ENCODE data around the gene SORCS3.

SORCS3 gene

GRCh38 chr10:104850023-104850422 lies 208.9 kb downstream of the SORCS3 start:
- DNase-seq (ENCODE audit: low read depth): no peak
- TF ChIP-seq CTCF (IDR thresholded peaks at IDR 0.05; ENCODE audit: low read depth, low read length, missing control alignments): no peak
- no peak overlapping the region for H3K4me3 ChIP-seq (ENCODE audit: low read depth, low read length)

GRCh38 chr10:104867966-104868598 lies 227.0 kb downstream of the SORCS3 start:
- no peak for TF ChIP-seq CTCF (IDR thresholded peaks at IDR 0.05; ENCODE audit: low read depth, low read length, missing control alignments)
- no peak overlapping the region for H3K4me3 ChIP-seq (ENCODE audit: low read depth, low read length)
- no peak for DNase-seq (ENCODE audit: low read depth)

- DNase-seq (ENCODE audit: low read depth): no peak
- no peak overlapping the region for H3K4me3 ChIP-seq (ENCODE audit: low read depth, low read length)
- TF ChIP-seq CTCF (IDR thresholded peaks at IDR 0.05; ENCODE audit: low read depth, low read length, missing control alignments): no peak
Measured at GRCh38 chr10:104872691-104873090, 231.6 kb downstream of the SORCS3 start.

GRCh38 chr10:104873161-104873560 lies 232.1 kb downstream of the SORCS3 start:
- H3K4me3 ChIP-seq (ENCODE audit: low read depth, low read length): no peak overlapping the region
- DNase-seq (ENCODE audit: low read depth): no peak
- no peak for TF ChIP-seq CTCF (IDR thresholded peaks at IDR 0.05; ENCODE audit: low read depth, low read length, missing control alignments)

GRCh38 chr10:104875561-104875960 lies 234.5 kb downstream of the SORCS3 start:
- DNase-seq (ENCODE audit: low read depth): no peak
- no peak overlapping the region for H3K4me3 ChIP-seq (ENCODE audit: low read depth, low read length)
- TF ChIP-seq CTCF (IDR thresholded peaks at IDR 0.05; ENCODE audit: low read depth, low read length, missing control alignments): no peak

- no peak overlapping the region for H3K4me3 ChIP-seq (ENCODE audit: low read depth, low read length)
- DNase-seq (ENCODE audit: low read depth): no peak
- TF ChIP-seq CTCF (IDR thresholded peaks at IDR 0.05; ENCODE audit: low read depth, low read length, missing control alignments): no peak
Measured at GRCh38 chr10:104880624-104881398, 239.7 kb downstream of the SORCS3 start.

Data from GM12864 (cell line).